OCI-LY7 (cell line): ENCODE results near the gene PLXNA4. TPM values are rescaled to one million over a fixed set of nuclear protein-coding genes. Genes with fewer than 3 reads are reported as not detected.

Source experiments
- BruUV-seq: library from RNA; stranded (reverse); fragments of 400-500 nt; replicated peaks from 2 replicates; lab custom pipeline; 2021; lab: Mats Ljungman, UMichigan
- CTCF ChIA-PET: fragments of 300-600 bp; sonication (Branson Sonifier 250); formaldehyde crosslinking; loops from one replicate; lab custom pipeline; 2022; ENCODE audit warnings: antibody characterized with exemption; ENCODE audit not compliant: unreplicated experiment; lab: Charles Lee
- POLR2A ChIA-PET: fragments of 300-600 bp; sonication (Branson Sonifier 250); formaldehyde crosslinking; loops from one replicate; lab custom pipeline; 2022; ENCODE audit warnings: antibody characterized with exemption; lab: Charles Lee
- DNase-seq: peaks from one replicate; pipeline ENCODE4 v3.0.0-alpha.2; 2015; ENCODE audit warnings: low spot score
- H2AFZ ChIP-seq: fragments of 200-600 bp; sonication (generic), shearing (Covaris generic); 2 replicates; pipeline ENCODE4 v1.6.1; 2014; ENCODE audit warnings: mild to moderate bottlenecking, antibody characterized with exemption, low read length, moderate library complexity
- H3K27ac ChIP-seq: fragments of 200-600 bp; sonication (generic); 2 replicates; pipeline ENCODE4 v1.5.1; 2014; ENCODE audit warnings: mixed run types, low read depth, mild to moderate bottlenecking, moderate library complexity, low read length, inconsistent platforms; ENCODE audit not compliant: poor library complexity, severe bottlenecking
- H3K36me3 ChIP-seq: fragments of 200-600 bp; sonication (generic); 2 replicates; pipeline ENCODE4 v1.6.1; 2014; ENCODE audit warnings: mild to moderate bottlenecking, antibody characterized with exemption, low read length, moderate library complexity, mixed read lengths; ENCODE audit not compliant: insufficient read depth
- H3K4me1 ChIP-seq: fragments of 200-600 bp; sonication (generic); 2 replicates; pipeline ENCODE4 v1.5.1; 2014; ENCODE audit warnings: mild to moderate bottlenecking, low read length; ENCODE audit not compliant: insufficient read depth, poor library complexity, severe bottlenecking
- H3K4me2 ChIP-seq: fragments of 200-600 bp; sonication (generic); 2 replicates; pipeline ENCODE4 v1.6.1; 2014; ENCODE audit warnings: mild to moderate bottlenecking, low read length
- H3K4me3 ChIP-seq: fragments of 200-600 bp; sonication (generic); 2 replicates; pipeline ENCODE4 v1.5.1; 2014; ENCODE audit warnings: mild to moderate bottlenecking, low read depth, low read length; ENCODE audit not compliant: poor library complexity, severe bottlenecking
- H3K79me2 ChIP-seq: fragments of 200-600 bp; sonication (generic); 2 replicates; pipeline ENCODE4 v1.6.1; 2016; ENCODE audit warnings: low read depth, mild to moderate bottlenecking, low read length, moderate library complexity, mixed read lengths; ENCODE audit not compliant: insufficient read depth
- H3K9me2 ChIP-seq: fragments of 200-600 bp; sonication (generic); 2 replicates; pipeline ENCODE4 v1.6.1; 2016; ENCODE audit warnings: mild to moderate bottlenecking, low read length, mixed read lengths; ENCODE audit not compliant: insufficient read depth
- H3K9me3 ChIP-seq: fragments of 200-600 bp; sonication (generic); 2 replicates; pipeline ENCODE4 v1.6.1; 2014; ENCODE audit warnings: mild to moderate bottlenecking, mixed run types, low read length, mixed read lengths
- H4K20me1 ChIP-seq: fragments of 200-600 bp; sonication (generic); 2 replicates; pipeline ENCODE4 v1.6.1; 2014; ENCODE audit warnings: mild to moderate bottlenecking, antibody characterized with exemption, low read length, moderate library complexity, mixed read lengths; ENCODE audit not compliant: insufficient read depth
- CTCF ChIP-seq: fragments of 200-600 bp; sonication (generic); conservative IDR thresholded peaks from 2 replicates; pipeline ENCODE4 v1.5.1; 2014; ENCODE audit warnings: mild to moderate bottlenecking, antibody characterized with exemption, low read length, moderate library complexity, mixed read lengths
- EZH2phosphoT487 ChIP-seq: fragments of 200-600 bp; sonication (generic); IDR thresholded peaks from 2 replicates; pipeline ENCODE4 v1.6.1; 2018; ENCODE audit warnings: low read depth, borderline replicate concordance, mild to moderate bottlenecking, mixed run types, antibody characterized with exemption, low read length, moderate library complexity, mixed read lengths
- intact Hi-C: fragments of 100-400 bp; cut with micrococcal nuclease; formaldehyde crosslinking; loops from one replicate; pipeline ENCODE4 v1.10.0; 2022; ENCODE audit not compliant: unreplicated experiment
- total RNA-seq, 2 experiments: library from RNA; depleted of rRNA in 1 of 2; stranded (reverse); fragments of >200 nt in 1 of 2; shearing (Covaris generic) in 1 of 2; gene quantifications; 2 replicates each; pipeline ENCODE4 v1.2.3, GENCODE V29; 2014 to 2022

The PLXNA4 gene
- total RNA-seq, 2 experiments from 2014 or later, result not detected

GRCh38 chr7:132564090-132564489 is 12.2 kb downstream of the PLXNA4 start:
- H3K4me2 ChIP-seq, result no peak overlapping the region
- no peaks in the 10 kb centered on the region for H3K36me3 ChIP-seq
- H3K4me3 ChIP-seq, result no peak overlapping the region
- ChIA-PET POLR2A (no interaction called here), CTCF (no interaction called here)
- no peaks in the 10 kb centered on the region for H3K4me1 ChIP-seq
- H3K9me3 ChIP-seq, result no peaks in the 10 kb centered on the region
- H2AFZ ChIP-seq, result no peak overlapping the region
- no peaks in the 10 kb centered on the region for H4K20me1 ChIP-seq
- DNase-seq, result no peak
- intact Hi-C loops, result no loop called here
- H3K27ac ChIP-seq, result no peak overlapping the region
- TF ChIP-seq CTCF, result no peak
- TF ChIP-seq EZH2phosphoT487, result no peak
- no TSS peak for BruUV-seq
- H3K79me2 ChIP-seq, result no peaks in the 10 kb centered on the region
- no peaks in the 10 kb centered on the region for H3K9me2 ChIP-seq

GRCh38 chr7:132562690-132563089 is 13.6 kb downstream of the PLXNA4 start:
- intact Hi-C loops, result no loop called here
- Histone ChIP-seq H3K9me3 (no peaks in the 10 kb centered on the region), H3K9me2 (no peaks in the 10 kb centered on the region), H3K27ac (no peak overlapping the region), H3K4me2 (no peak overlapping the region), H3K4me1 (no peaks in the 10 kb centered on the region), H4K20me1 (no peaks in the 10 kb centered on the region), H2AFZ (no peak overlapping the region), H3K4me3 (no peak overlapping the region), H3K79me2 (no peaks in the 10 kb centered on the region), H3K36me3 (no peaks in the 10 kb centered on the region)
- ChIA-PET CTCF (no interaction called here), POLR2A (no interaction called here)
- TF ChIP-seq CTCF, result no peak
- TF ChIP-seq EZH2phosphoT487, result no peak
- BruUV-seq, result no TSS peak
- no peak for DNase-seq

- CTCF ChIA-PET, result no interaction called here
- no peaks in the 10 kb centered on the region for H3K4me1 ChIP-seq
- no peaks in the 10 kb centered on the region for H4K20me1 ChIP-seq
- TF ChIP-seq EZH2phosphoT487 (no peak), CTCF (no peak)
- H3K79me2 ChIP-seq, result no peaks in the 10 kb centered on the region
- POLR2A ChIA-PET, result no interaction called here
- H2AFZ ChIP-seq, result no peak overlapping the region
- BruUV-seq, result no TSS peak
- H3K9me3 ChIP-seq, result no peaks in the 10 kb centered on the region
- no peaks in the 10 kb centered on the region for H3K36me3 ChIP-seq
- no peaks in the 10 kb centered on the region for H3K9me2 ChIP-seq
- no peak overlapping the region for H3K27ac ChIP-seq
- no peak overlapping the region for H3K4me2 ChIP-seq
- no peak overlapping the region for H3K4me3 ChIP-seq
- intact Hi-C loops, result no loop called here
- DNase-seq, result no peak
Observed at GRCh38 chr7:132561763-132562162, 14.5 kb downstream of the PLXNA4 start.
